Sigmoid colon (tissue), 4 donors: ENCODE measurements around the gene DNMT1.

Experiments
- EP300 ChIP-seq, 4 donors: sonication (generic); formaldehyde crosslinking; IDR thresholded peaks; one replicate each; pipeline ENCODE4 v1.6.1; 2017; ENCODE audit warnings: antibody characterized with exemption in 4 of 4
- POLR2A ChIP-seq, 2 donors: fragments of 450-650 bp; IDR thresholded peaks; one replicate each; pipeline ENCODE4 v1.6.1; 2016; ENCODE audit warnings: antibody characterized with exemption in 2 of 2, mild to moderate bottlenecking in 2 of 2, moderate library complexity in 2 of 2
- TF ChIP-seq, protein P1 (sequence below), 4 experiments: fragments of 450-650 bp in 3 of 4; fragments of 200-600 bp in 1 of 4; IDR thresholded peaks; one replicate each; pipeline ENCODE4 v1.5.1; 2016 to 2019; ENCODE audit warnings: antibody characterized with exemption in 4 of 4, mild to moderate bottlenecking in 3 of 4, moderate library complexity in 2 of 4

DNA sequence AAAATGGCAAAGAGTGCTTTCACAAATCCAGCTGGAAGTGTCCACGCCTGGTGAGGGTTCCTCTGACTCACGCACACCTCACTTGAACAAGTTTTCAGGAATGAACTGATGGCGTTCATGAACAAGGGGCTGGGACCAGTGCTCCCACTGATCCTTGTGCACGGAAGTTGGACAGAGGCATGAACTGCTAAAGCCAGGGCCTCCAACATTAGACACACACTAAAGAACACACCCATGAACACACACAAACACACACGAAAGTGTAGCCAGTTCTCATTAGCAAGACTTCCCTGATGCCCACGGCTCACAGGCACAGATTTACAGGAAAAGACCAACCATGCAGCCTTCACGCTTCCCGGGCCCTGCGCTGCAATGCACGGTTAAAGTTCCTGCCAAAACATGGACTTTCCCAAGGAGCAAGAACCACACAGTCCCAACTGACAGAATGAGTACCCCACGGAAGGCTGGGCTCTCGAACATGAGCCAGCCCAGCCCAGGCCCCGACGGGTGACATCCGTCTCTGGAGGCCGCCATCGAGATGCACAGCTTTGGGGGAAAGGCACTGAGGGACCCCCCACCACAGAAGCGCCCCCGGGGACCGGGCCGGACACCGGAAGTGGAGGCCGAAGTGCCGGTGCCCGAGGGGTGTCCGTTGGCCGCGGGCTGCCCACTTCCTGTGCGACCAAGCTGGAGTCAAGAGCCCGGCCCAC lies 808 bp downstream of the DNMT1 start:
- TF ChIP-seq, protein P1, sequence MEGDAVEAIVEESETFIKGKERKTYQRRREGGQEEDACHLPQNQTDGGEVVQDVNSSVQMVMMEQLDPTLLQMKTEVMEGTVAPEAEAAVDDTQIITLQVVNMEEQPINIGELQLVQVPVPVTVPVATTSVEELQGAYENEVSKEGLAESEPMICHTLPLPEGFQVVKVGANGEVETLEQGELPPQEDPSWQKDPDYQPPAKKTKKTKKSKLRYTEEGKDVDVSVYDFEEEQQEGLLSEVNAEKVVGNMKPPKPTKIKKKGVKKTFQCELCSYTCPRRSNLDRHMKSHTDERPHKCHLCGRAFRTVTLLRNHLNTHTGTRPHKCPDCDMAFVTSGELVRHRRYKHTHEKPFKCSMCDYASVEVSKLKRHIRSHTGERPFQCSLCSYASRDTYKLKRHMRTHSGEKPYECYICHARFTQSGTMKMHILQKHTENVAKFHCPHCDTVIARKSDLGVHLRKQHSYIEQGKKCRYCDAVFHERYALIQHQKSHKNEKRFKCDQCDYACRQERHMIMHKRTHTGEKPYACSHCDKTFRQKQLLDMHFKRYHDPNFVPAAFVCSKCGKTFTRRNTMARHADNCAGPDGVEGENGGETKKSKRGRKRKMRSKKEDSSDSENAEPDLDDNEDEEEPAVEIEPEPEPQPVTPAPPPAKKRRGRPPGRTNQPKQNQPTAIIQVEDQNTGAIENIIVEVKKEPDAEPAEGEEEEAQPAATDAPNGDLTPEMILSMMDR (IDR thresholded peaks at IDR 0.05), result no peak
- TF ChIP-seq POLR2A (IDR thresholded peaks at IDR 0.05) (no peak), EP300 (IDR thresholded peaks at IDR 0.05) (no peak)
